ENCODE results near the gene NUP98. TPM values are rescaled to one million over a fixed set of nuclear protein-coding genes. Genes with fewer than 3 reads are reported as not detected.

Gene NUP98
- total RNA-seq, 1 experiment from 2014 or later, result 128 TPM

- H3K27me3 ChIP-seq (ENCODE audit: low read length), result no peaks in the 10 kb centered on the region
- H3K4me2 ChIP-seq (ENCODE audit: low read length), result no peak overlapping the region
- no peak overlapping the region for H3K9ac ChIP-seq (ENCODE audit: low read length)
- no peaks in the 10 kb centered on the region for H4K20me1 ChIP-seq (ENCODE audit: low read length)
- TF ChIP-seq CTCF (conservative IDR thresholded peaks at IDR 0.05; ENCODE audit: low read depth, low read length) (no peak), EZH2phosphoT487 (IDR thresholded peaks at IDR 0.05; ENCODE audit: borderline replicate concordance, low read length) (no peak), EZH2 (IDR thresholded peaks at IDR 0.05; ENCODE audit: low read length, unreplicated experiment) (no peak)
- H3K4me1 ChIP-seq (ENCODE audit: insufficient read depth, low read length), result no peaks in the 10 kb centered on the region
- no peak overlapping the region for H3K4me3 ChIP-seq (ENCODE audit: low read length)
- no peak overlapping the region for H2AFZ ChIP-seq (ENCODE audit: low read length)
- POLR2A ChIA-PET (ENCODE audit: unreplicated experiment), result no interaction called here
- CTCF ChIA-PET, result no interaction called here
- no peak overlapping the region for H3K27ac ChIP-seq (ENCODE audit: low read length)
- DNase-seq, result no peak
- no TSS peak for BruUV-seq (replicated peaks)
- no peaks in the 10 kb centered on the region for H3F3A ChIP-seq (ENCODE audit: low read length, unreplicated experiment)
- H3K9me3 ChIP-seq (ENCODE audit: low read length), result no peaks in the 10 kb centered on the region
- intact Hi-C loops (cut with micrococcal nuclease), result no loop called here
- no peak for ATAC-seq
- H3K9me2 ChIP-seq (replicated peaks; ENCODE audit: low read length), result no peaks in the 10 kb centered on the region
- no peaks in the 10 kb centered on the region for H3K36me3 ChIP-seq (ENCODE audit: low read depth, low read length)
- H3K79me2 ChIP-seq (ENCODE audit: low read length), result no peaks in the 10 kb centered on the region
Measured at GRCh38 chr11:3627291-3627690, 170.1 kb downstream of the NUP98 start.

DNA sequence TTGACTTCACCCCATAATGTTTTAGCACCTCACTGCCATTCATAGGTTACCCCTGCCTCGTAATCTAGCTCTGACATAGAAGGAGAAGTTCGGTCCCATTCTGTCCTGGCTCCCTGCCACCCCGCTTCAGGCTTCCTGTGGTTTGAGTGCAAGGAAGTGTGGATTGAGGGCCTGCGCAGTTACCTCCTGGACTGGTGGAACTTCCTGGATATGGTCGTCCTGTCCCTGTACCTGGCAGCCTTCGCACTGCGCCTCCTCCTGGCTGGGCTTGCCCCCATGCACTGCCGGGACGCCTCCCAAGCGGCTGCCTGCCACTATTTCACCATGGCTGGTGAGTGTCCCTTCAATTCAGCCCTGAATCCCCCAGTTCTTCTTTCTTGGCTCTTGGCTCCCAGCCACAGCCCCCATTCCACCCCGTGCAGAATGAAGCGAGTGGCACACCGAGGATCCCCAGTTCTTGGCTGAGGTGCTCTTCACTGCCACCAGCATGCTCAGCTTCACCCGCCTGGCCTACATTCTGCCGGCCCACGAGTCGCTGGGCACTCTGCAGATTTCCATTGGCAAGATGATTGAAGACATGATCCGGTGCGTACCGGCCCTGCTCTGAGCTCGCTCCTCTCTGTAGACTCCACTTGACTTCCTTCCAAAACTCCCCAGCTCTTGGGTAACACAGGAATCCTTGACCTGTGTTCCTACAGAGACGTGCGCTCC, 170.9 kb downstream of the NUP98 start:
- Histone ChIP-seq H3K27ac (ENCODE audit: low read length) (no peak overlapping the region), H4K20me1 (ENCODE audit: low read length) (no peaks in the 10 kb centered on the region), H3K4me3 (ENCODE audit: low read length) (no peak overlapping the region), H3K36me3 (ENCODE audit: low read depth, low read length) (no peaks in the 10 kb centered on the region), H3K9me3 (ENCODE audit: low read length) (no peaks in the 10 kb centered on the region), H3K4me1 (ENCODE audit: insufficient read depth, low read length) (no peaks in the 10 kb centered on the region), H3K4me2 (ENCODE audit: low read length) (no peak overlapping the region), H2AFZ (ENCODE audit: low read length) (no peak overlapping the region), H3K79me2 (ENCODE audit: low read length) (no peaks in the 10 kb centered on the region), H3K9me2 (replicated peaks; ENCODE audit: low read length) (no peaks in the 10 kb centered on the region), H3F3A (ENCODE audit: low read length, unreplicated experiment) (no peaks in the 10 kb centered on the region), H3K27me3 (ENCODE audit: low read length) (no peaks in the 10 kb centered on the region), H3K9ac (ENCODE audit: low read length) (no peak overlapping the region)
- TF ChIP-seq EZH2 (IDR thresholded peaks at IDR 0.05; ENCODE audit: low read length, unreplicated experiment), result no peak
- TF ChIP-seq CTCF (conservative IDR thresholded peaks at IDR 0.05; ENCODE audit: low read depth, low read length), result no peak
- TF ChIP-seq EZH2phosphoT487 (IDR thresholded peaks at IDR 0.05; ENCODE audit: borderline replicate concordance, low read length), result no peak
- DNase-seq, result no peak
- ChIA-PET CTCF (no interaction called here), POLR2A (ENCODE audit: unreplicated experiment) (no interaction called here)
- intact Hi-C loops (cut with micrococcal nuclease), result no loop called here
- no peak for ATAC-seq
- BruUV-seq (replicated peaks), result no TSS peak

Other genes with a start within 250 kb of the NUP98 start
- not detected in 2 replicates for gene ART5, start 155.6 kb downstream of the NUP98 start, total RNA-seq (2014; rRNA removed)
- not detected in 2 replicates for gene ART1, start 152.4 kb downstream of the NUP98 start, total RNA-seq (2014; rRNA removed)
- 0.36 and 0.40 TPM in 2 replicates for gene CHRNA10, start 126.2 kb downstream of the NUP98 start, total RNA-seq (2014; rRNA removed)
- 21.7 and 25.9 TPM in 2 replicates for gene PGAP2, start 11.0 kb upstream of the NUP98 start, total RNA-seq (2014; rRNA removed)
- gene RHOG, start 43.4 kb upstream of the NUP98 start, total RNA-seq (2014; rRNA removed), result 31.2 and 33.5 TPM in 2 replicates
- gene STIM1, start 58.1 kb upstream of the NUP98 start, total RNA-seq (2014; rRNA removed), result 22.8 and 31.9 TPM in 2 replicates